ENCODE results near the gene PARVA. TPM values are rescaled to one million over a fixed set of nuclear protein-coding genes. Genes with fewer than 3 reads are reported as not detected.
A peak's percentile ranks its signal among the peaks of the same experiment; 100 is the strongest.
"Not testable (repeated sequence)": the region's sequence is repeated elsewhere in the genome, so short reads cannot be mapped to it uniquely, and the experiment has no call there.

PARVA gene
- total RNA-seq, 1 experiment from 2014 or later = 18.1 TPM

DNA sequence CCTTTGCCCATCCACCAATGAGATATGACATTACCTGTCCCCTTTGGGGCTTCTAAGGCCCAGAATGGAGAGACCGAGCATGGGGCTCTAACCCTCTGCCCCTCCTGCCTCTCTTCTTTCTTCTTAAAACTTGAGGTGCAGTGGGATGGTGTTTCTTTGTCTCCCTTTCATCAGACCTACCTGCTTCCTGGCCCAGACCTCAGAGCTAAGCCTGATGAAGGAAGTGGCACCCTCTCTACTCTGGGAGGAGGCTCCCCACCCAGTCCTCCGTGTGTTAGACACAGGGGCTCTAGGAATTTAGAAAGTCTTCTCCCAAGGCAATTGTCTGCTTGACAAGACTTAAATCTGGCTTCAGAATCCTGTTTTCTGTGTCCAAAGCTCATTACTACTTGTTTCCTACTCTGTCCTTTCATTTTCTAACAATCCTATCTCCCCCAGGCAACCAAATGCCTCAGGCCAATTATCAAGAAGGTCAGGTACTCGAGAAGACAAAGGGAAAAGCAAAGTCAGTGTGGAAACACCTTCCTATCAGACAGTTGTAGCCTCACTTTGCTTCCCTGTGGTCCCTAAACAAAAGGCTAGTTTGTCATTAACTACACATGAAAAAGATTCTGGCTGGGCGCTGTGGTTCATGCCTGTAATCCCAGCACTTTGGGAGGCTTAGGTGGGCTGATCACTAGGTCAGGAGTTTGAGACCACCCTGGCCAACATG is 20.3 kb upstream of the PARVA start:
- no peak overlapping the region for H3K18ac ChIP-seq (ENCODE audit: insufficient read length, low read depth, low read length)
- H3K27ac ChIP-seq (ENCODE audit: insufficient read length, low read depth, low read length) = no peak overlapping the region
- Mint-ChIP-seq H3K4me1 (peaks cover 9 to 21% of the 10 kb centered on the region in 2 experiments), H3K27ac (0 out of 7 replicates have a peak overlapping the region, but pooled peaks of 1 of the 3 experiments have one; percentile 50), H3K27me3 (ENCODE audit: low read depth) (peaks cover 12% of the 10 kb centered on the region), H3K36me3 (ENCODE audit: insufficient read depth in 1 of 3, low read depth in 3 of 3) (no peaks in the 10 kb centered on the region), H3K4me3 (no peak overlapping the region), H3K9me3 (no peaks in the 10 kb centered on the region)
- no peak overlapping the region for H4K8ac ChIP-seq (replicated peaks; ENCODE audit: insufficient read length, low read depth, low read length)
- no peaks in the 10 kb centered on the region for H3K79me1 ChIP-seq (ENCODE audit: insufficient read depth, low read depth, low read length, poor library complexity, severe bottlenecking)
- H3T11ph ChIP-seq (ENCODE audit: low read length) = no peak overlapping the region
- no peak overlapping the region for H3K56ac ChIP-seq (ENCODE audit: insufficient read length, low read depth, low read length)
- H2BK15ac ChIP-seq (ENCODE audit: low read depth, low read length) = no peak overlapping the region
- no peaks in the 10 kb centered on the region for H3K27me3 ChIP-seq (ENCODE audit: insufficient read depth, low read length)
- H3K4ac ChIP-seq (ENCODE audit: low read depth, low read length) = no peak overlapping the region
- TF ChIP-seq, protein P1, sequence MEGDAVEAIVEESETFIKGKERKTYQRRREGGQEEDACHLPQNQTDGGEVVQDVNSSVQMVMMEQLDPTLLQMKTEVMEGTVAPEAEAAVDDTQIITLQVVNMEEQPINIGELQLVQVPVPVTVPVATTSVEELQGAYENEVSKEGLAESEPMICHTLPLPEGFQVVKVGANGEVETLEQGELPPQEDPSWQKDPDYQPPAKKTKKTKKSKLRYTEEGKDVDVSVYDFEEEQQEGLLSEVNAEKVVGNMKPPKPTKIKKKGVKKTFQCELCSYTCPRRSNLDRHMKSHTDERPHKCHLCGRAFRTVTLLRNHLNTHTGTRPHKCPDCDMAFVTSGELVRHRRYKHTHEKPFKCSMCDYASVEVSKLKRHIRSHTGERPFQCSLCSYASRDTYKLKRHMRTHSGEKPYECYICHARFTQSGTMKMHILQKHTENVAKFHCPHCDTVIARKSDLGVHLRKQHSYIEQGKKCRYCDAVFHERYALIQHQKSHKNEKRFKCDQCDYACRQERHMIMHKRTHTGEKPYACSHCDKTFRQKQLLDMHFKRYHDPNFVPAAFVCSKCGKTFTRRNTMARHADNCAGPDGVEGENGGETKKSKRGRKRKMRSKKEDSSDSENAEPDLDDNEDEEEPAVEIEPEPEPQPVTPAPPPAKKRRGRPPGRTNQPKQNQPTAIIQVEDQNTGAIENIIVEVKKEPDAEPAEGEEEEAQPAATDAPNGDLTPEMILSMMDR (conservative IDR thresholded peaks at IDR 0.05) = no peak
- H3K9ac ChIP-seq (ENCODE audit: extremely low read depth, insufficient read length, low read length) = no peak overlapping the region
- H2AK5ac ChIP-seq (ENCODE audit: insufficient read length, low read length) = no peak overlapping the region
- H3K23ac ChIP-seq (ENCODE audit: insufficient read length, low read depth, low read length) = no peak overlapping the region
- no peak overlapping the region for H3K14ac ChIP-seq (ENCODE audit: insufficient read depth, low read length)
- no peak for DNase-seq
- no peak overlapping the region for H2BK20ac ChIP-seq (ENCODE audit: low read depth, low read length, poor library complexity, severe bottlenecking)
- no peaks in the 10 kb centered on the region for H4K20me1 ChIP-seq (ENCODE audit: control insufficient read depth, insufficient read depth, insufficient read length)
- no peak overlapping the region for H3K4me2 ChIP-seq (ENCODE audit: insufficient read depth, insufficient read length, low read length)
- H4K91ac ChIP-seq (ENCODE audit: insufficient read length, low read depth, low read length) = no peak overlapping the region
- no peak overlapping the region for H2BK12ac ChIP-seq (ENCODE audit: insufficient read length, low read depth, low read length)
- no peaks in the 10 kb centered on the region for H3K23me2 ChIP-seq (ENCODE audit: insufficient read length, low read depth, low read length, poor library complexity, severe bottlenecking)
- H3K4me1 ChIP-seq (ENCODE audit: insufficient read depth, low read length) = no peaks in the 10 kb centered on the region
- no peaks in the 10 kb centered on the region for H3K79me2 ChIP-seq (ENCODE audit: insufficient read depth, low read length)
- H2AFZ ChIP-seq (ENCODE audit: low read length) = no peak overlapping the region
- no peak overlapping the region for H2BK5ac ChIP-seq (ENCODE audit: insufficient read length, low read length)
- no peak overlapping the region for H4K5ac ChIP-seq (ENCODE audit: insufficient read length, low read depth, low read length)
- H3K9me3 ChIP-seq (ENCODE audit: control insufficient read depth, low read depth, low read length) = no peaks in the 10 kb centered on the region
- H2BK120ac ChIP-seq (ENCODE audit: low read depth, low read length, poor library complexity, severe bottlenecking) = no peak overlapping the region
- no CpG with 5 or more reads among the region's 4 CpGs for WGBS (ENCODE audit: extremely low coverage, insufficient read length, low lambda C conversion rate)

DNA sequence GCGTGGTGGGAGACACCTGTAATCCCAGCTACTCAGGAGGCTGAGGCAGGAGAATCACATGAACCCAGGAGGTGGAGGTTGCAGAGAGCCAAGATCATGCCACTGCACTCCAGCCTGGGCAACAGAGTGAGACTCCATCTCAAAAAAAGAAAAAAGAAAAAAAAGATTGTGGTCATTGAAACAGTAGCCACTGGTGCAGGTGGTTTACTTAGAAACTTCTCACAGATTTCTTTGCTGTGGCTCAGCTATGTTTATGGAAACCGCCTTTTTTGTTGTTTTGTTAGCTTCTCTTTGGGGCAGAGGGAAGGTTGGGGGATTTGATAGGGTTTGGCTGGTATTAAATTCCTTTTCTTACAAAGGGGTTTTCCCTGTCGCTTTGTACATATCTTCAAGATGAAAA is 19.7 kb upstream of the PARVA start:
- H3K4me2 ChIP-seq (ENCODE audit: insufficient read depth, insufficient read length, low read length); H3K56ac ChIP-seq (ENCODE audit: insufficient read length, low read depth, low read length); H4K5ac ChIP-seq (ENCODE audit: insufficient read length, low read depth, low read length); H3K79me2 ChIP-seq (ENCODE audit: insufficient read depth, low read length); H2AK5ac ChIP-seq (ENCODE audit: insufficient read length, low read length); H2BK15ac ChIP-seq (ENCODE audit: low read depth, low read length); H3K79me1 ChIP-seq (ENCODE audit: insufficient read depth, low read depth, low read length, poor library complexity, severe bottlenecking); H3K14ac ChIP-seq (ENCODE audit: insufficient read depth, low read length); H3K27ac Mint-ChIP-seq; H3K18ac ChIP-seq (ENCODE audit: insufficient read length, low read depth, low read length); DNase-seq; H4K91ac ChIP-seq (ENCODE audit: insufficient read length, low read depth, low read length); H3K27me3 ChIP-seq (ENCODE audit: insufficient read depth, low read length); H3K9me3 ChIP-seq (ENCODE audit: control insufficient read depth, low read depth, low read length); H3K27ac ChIP-seq (ENCODE audit: insufficient read length, low read depth, low read length); H3K9me3 Mint-ChIP-seq; H4K8ac ChIP-seq (replicated peaks; ENCODE audit: insufficient read length, low read depth, low read length); H2AFZ ChIP-seq (ENCODE audit: low read length); H3T11ph ChIP-seq (ENCODE audit: low read length); H3K4me1 ChIP-seq (ENCODE audit: insufficient read depth, low read length); H2BK12ac ChIP-seq (ENCODE audit: insufficient read length, low read depth, low read length); H3K4ac ChIP-seq (ENCODE audit: low read depth, low read length); H3K23me2 ChIP-seq (ENCODE audit: insufficient read length, low read depth, low read length, poor library complexity, severe bottlenecking); H3K23ac ChIP-seq (ENCODE audit: insufficient read length, low read depth, low read length); H3K27me3 Mint-ChIP-seq (ENCODE audit: low read depth); H3K9ac ChIP-seq (ENCODE audit: extremely low read depth, insufficient read length, low read length); H2BK5ac ChIP-seq (ENCODE audit: insufficient read length, low read length); H2BK120ac ChIP-seq (ENCODE audit: low read depth, low read length, poor library complexity, severe bottlenecking); H2BK20ac ChIP-seq (ENCODE audit: low read depth, low read length, poor library complexity, severe bottlenecking); H3K36me3 Mint-ChIP-seq (ENCODE audit: insufficient read depth in 1 of 3, low read depth in 3 of 3); H4K20me1 ChIP-seq (ENCODE audit: control insufficient read depth, insufficient read depth, insufficient read length); H3K4me3 Mint-ChIP-seq: not testable (repeated sequence)
- H3K4me1 Mint-ChIP-seq = peaks cover 12 to 26% of the 10 kb centered on the region in 2 experiments
- WGBS (ENCODE audit: extremely low coverage, insufficient read length, low lambda C conversion rate) = no CpG with 5 or more reads among the region's 3 CpGs
